A673 (cell line): ENCODE data around the gene XRCC4. TPM values are rescaled to one million over a fixed set of nuclear protein-coding genes. Genes with fewer than 3 reads are reported as not detected.

ENCODE experiments used
- BruUV-seq: library from RNA; stranded (reverse); fragments of 400-500 nt; replicated peaks from 2 replicates; lab custom pipeline; 2021; lab: Mats Ljungman, UMichigan
- CTCF ChIA-PET: fragments of 300-600 bp; sonication (Branson Sonifier 250); formaldehyde crosslinking; loops from one replicate; lab custom pipeline; 2022; ENCODE audit warnings: antibody characterized with exemption; lab: Charles Lee
- POLR2A ChIA-PET: fragments of 300-600 bp; sonication (Branson Sonifier 250); formaldehyde crosslinking; loops from one replicate; lab custom pipeline; 2022; ENCODE audit warnings: antibody characterized with exemption; ENCODE audit not compliant: low non-redundant PET; lab: Charles Lee
- DNase-seq: peaks from one replicate; pipeline ENCODE4 v3.0.0-alpha.2; 2015; ENCODE audit warnings: low spot score
- H3K27ac ChIP-seq: fragments of 200-600 bp; sonication (generic); 2 replicates; pipeline ENCODE4 v1.5.1; 2016; ENCODE audit warnings: mixed run types, low read depth, mild to moderate bottlenecking, mixed read lengths, antibody characterized with exemption, low read length; ENCODE audit not compliant: poor library complexity, severe bottlenecking
- H3K27me3 ChIP-seq: fragments of 200-600 bp; sonication (generic); replicated peaks from 2 replicates; pipeline ENCODE4 v1.6.1; 2017; ENCODE audit warnings: mixed run types, low read depth, mild to moderate bottlenecking, mixed read lengths, antibody characterized with exemption, low read length; ENCODE audit not compliant: insufficient read depth, poor library complexity
- H3K36me3 ChIP-seq: fragments of 200-600 bp; sonication (generic); 2 replicates; pipeline ENCODE4 v1.6.1; 2016; ENCODE audit warnings: mixed run types, mild to moderate bottlenecking, mixed read lengths, antibody characterized with exemption, low read length; ENCODE audit not compliant: insufficient read depth, poor library complexity, severe bottlenecking
- H3K4me1 ChIP-seq: fragments of 200-600 bp; sonication (generic); 2 replicates; pipeline ENCODE4 v1.6.1; 2017; ENCODE audit warnings: mixed run types, mild to moderate bottlenecking, mixed read lengths, antibody characterized with exemption, low read length; ENCODE audit not compliant: insufficient read depth, poor library complexity, severe bottlenecking
- H3K4me3 ChIP-seq: fragments of 200-600 bp; sonication (generic); 2 replicates; pipeline ENCODE4 v1.5.1; 2016; ENCODE audit warnings: low read depth, mixed run types, mild to moderate bottlenecking, mixed read lengths, low read length; ENCODE audit not compliant: poor library complexity, severe bottlenecking
- H3K9me3 ChIP-seq: fragments of 200-600 bp; sonication (generic); 2 replicates; pipeline ENCODE4 v1.6.1; 2016; ENCODE audit warnings: mixed run types, low read depth, mild to moderate bottlenecking, mixed read lengths, antibody characterized with exemption, low read length; ENCODE audit not compliant: poor library complexity, severe bottlenecking
- EZH2 ChIP-seq: fragments of 200-600 bp; sonication (generic); IDR thresholded peaks from 2 replicates; pipeline ENCODE4 v1.6.1; 2017; ENCODE audit warnings: borderline replicate concordance, low read depth, mild to moderate bottlenecking, mixed read lengths, antibody characterized with exemption, low read length; ENCODE audit not compliant: poor library complexity, severe bottlenecking
- intact Hi-C: fragments of 100-400 bp; cut with micrococcal nuclease; formaldehyde crosslinking; loops from one replicate; pipeline ENCODE4 v1.10.0; 2022; ENCODE audit not compliant: unreplicated experiment
- total RNA-seq: library from RNA; stranded (reverse); gene quantifications from 2 replicates; pipeline ENCODE4 v1.2.3, GENCODE V29; 2021
- TF ChIP-seq, protein P1 (sequence below): fragments of 300-800, 200-600 bp; sonication (generic); conservative IDR thresholded peaks from 2 replicates; pipeline ENCODE4 v1.5.1; 2017; ENCODE audit warnings: low read depth, mild to moderate bottlenecking, antibody characterized with exemption, low read length, moderate library complexity, mixed read lengths

Gene XRCC4
- total RNA-seq, 1 experiment from 2014 or later = 8.1 TPM

- intact Hi-C loops = no loop called here
Observed at GRCh38 chr5:83104021-83104420, 26.7 kb downstream of the XRCC4 start.

GRCh38 chr5:83107692-83108420 is 30.5 kb downstream of the XRCC4 start:
- DNase-seq = no peak
- intact Hi-C loops = no loop called here
- no peak overlapping the region for H3K27ac ChIP-seq
- no peaks in the 10 kb centered on the region for H3K36me3 ChIP-seq
- no peaks in the 10 kb centered on the region for H3K9me3 ChIP-seq
- H3K4me3 ChIP-seq = no peak overlapping the region
- no peaks in the 10 kb centered on the region for H3K27me3 ChIP-seq
- TF ChIP-seq, protein P1, sequence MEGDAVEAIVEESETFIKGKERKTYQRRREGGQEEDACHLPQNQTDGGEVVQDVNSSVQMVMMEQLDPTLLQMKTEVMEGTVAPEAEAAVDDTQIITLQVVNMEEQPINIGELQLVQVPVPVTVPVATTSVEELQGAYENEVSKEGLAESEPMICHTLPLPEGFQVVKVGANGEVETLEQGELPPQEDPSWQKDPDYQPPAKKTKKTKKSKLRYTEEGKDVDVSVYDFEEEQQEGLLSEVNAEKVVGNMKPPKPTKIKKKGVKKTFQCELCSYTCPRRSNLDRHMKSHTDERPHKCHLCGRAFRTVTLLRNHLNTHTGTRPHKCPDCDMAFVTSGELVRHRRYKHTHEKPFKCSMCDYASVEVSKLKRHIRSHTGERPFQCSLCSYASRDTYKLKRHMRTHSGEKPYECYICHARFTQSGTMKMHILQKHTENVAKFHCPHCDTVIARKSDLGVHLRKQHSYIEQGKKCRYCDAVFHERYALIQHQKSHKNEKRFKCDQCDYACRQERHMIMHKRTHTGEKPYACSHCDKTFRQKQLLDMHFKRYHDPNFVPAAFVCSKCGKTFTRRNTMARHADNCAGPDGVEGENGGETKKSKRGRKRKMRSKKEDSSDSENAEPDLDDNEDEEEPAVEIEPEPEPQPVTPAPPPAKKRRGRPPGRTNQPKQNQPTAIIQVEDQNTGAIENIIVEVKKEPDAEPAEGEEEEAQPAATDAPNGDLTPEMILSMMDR = no peak
- TF ChIP-seq EZH2 = no peak
- POLR2A ChIA-PET = no interaction called here
- no TSS peak for BruUV-seq
- CTCF ChIA-PET = no interaction called here
- H3K4me1 ChIP-seq = no peaks in the 10 kb centered on the region

More at GRCh38 chr5:83104021-83104420, 26.7 kb downstream of the XRCC4 start:
- no TSS peak for BruUV-seq
- Histone ChIP-seq H3K4me3 (no peak overlapping the region), H3K27ac (no peak overlapping the region), H3K36me3 (no peaks in the 10 kb centered on the region), H3K9me3 (no peaks in the 10 kb centered on the region), H3K27me3 (no peaks in the 10 kb centered on the region), H3K4me1 (peaks cover 8% of the 10 kb centered on the region)
- ChIA-PET CTCF (no interaction called here), POLR2A (no interaction called here)
- TF ChIP-seq, protein P1 = no peak
- TF ChIP-seq EZH2 = no peak
- no peak for DNase-seq

GRCh38 chr5:83109380-83109779 is 32.0 kb downstream of the XRCC4 start:
- intact Hi-C loops = no loop called here
- TF ChIP-seq EZH2 = no peak
- TF ChIP-seq, protein P1 = no peak
- no peaks in the 10 kb centered on the region for H3K4me1 ChIP-seq
- CTCF ChIA-PET = no interaction called here
- no peak overlapping the region for H3K4me3 ChIP-seq
- no peaks in the 10 kb centered on the region for H3K36me3 ChIP-seq
- BruUV-seq = no TSS peak
- POLR2A ChIA-PET = no interaction called here
- DNase-seq = no peak
- no peaks in the 10 kb centered on the region for H3K27me3 ChIP-seq
- no peaks in the 10 kb centered on the region for H3K9me3 ChIP-seq
- no peak overlapping the region for H3K27ac ChIP-seq
